HG03280 (cell line): ENCODE measurements around the gene SPSB2.
"Not testable (repeated sequence)": the region's sequence is repeated elsewhere in the genome, so short reads cannot be mapped to it uniquely, and the experiment has no call there.

ENCODE experiments used
- ATAC-seq: cut with Tn5 transposase; IDR thresholded peaks from one replicate; pipeline ENCODE4 v1.9.1; 2021; ENCODE audit warnings: mild to moderate bottlenecking, moderate library complexity; ENCODE audit not compliant: unreplicated experiment

Gene SPSB2

GRCh38 chr12:6903722-6904121, 30.6 kb upstream of the SPSB2 start:
- ATAC-seq, result no peak

GRCh38 chr12:6902448-6902847, 29.3 kb upstream of the SPSB2 start:
- no peak for ATAC-seq

DNA sequence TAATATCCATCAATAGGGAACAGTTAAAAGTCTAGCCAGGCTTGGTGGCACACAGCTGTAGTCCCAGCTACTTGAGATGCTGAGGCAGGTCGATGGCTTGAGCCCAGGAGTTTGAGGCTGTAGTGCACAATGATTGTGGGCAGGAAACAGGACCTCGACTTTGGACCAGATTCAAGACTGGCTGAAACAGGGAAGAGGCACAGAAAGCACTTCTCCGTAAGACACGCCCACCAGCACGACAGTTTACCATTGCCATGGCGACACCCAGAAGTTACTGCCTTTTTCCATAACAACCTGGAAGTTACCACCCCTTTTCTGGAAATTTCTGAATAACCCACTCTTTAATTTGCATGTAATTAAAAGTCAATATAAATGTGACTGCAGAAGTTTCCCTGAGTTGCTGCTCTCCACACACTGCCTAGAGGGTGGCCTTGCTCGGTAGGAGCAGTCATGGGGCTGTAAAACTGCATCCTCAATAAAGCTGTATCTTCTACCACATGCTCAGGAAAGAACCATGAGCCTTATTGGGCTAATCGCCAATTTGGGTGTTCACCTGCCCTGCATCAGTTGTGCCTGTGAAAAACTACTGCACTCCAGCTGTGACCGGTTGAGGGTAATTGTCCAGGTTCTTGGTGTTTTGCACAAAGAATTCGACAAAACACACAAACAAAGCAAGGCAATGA, 26.9 kb upstream of the SPSB2 start:
- ATAC-seq, result no peak

DNA sequence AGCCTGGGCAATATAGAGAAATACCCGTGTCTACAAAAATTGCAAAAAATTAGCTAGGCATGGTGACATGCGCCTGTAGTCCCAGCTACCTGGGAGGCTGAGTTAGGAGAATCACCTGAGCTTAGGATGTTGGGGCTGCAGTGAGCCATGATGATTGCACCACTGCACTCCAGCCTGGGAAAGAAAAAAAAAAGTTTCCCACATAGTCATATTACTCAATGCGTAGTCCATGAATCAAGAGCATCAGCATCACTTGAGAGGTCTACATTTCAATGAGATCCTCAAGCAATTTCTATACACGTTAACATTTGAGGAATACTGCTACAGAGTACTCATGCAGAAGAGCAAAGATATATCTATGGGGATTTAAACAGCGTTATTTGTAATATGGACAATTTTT, 26.3 kb upstream of the SPSB2 start:
- no peak for ATAC-seq

GRCh38 chr12:6896846-6897435, 23.8 kb upstream of the SPSB2 start:
- ATAC-seq, result no peak

GRCh38 chr12:6894321-6894720, 21.2 kb upstream of the SPSB2 start:
- no peak for ATAC-seq

- ATAC-seq, result not testable (repeated sequence)
These were observed 19.6 kb upstream of the SPSB2 start for GRCh38 chr12:6892683-6893082.

DNA sequence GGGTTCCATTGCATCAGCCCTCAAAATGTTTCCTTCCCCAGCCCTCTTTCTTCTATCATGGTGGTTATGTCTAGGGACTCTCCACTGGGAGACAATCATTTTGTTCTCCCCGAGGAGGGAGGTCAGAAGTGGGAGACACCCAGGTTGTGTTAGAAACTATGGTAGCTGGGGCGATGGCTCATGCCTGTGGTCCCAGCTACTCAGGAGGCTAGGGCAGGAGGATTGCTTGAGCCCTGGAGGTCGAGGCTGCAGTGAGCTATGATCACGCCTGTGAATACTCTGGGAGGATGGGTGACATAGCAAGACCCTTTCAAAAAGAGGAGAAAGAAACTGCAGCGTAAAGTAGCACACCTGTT, 18.5 kb upstream of the SPSB2 start:
- no peak for ATAC-seq

- ATAC-seq, result peak; percentile 96
These were observed 17.9 kb upstream of the SPSB2 start for GRCh38 chr12:6890789-6891645.

DNA sequence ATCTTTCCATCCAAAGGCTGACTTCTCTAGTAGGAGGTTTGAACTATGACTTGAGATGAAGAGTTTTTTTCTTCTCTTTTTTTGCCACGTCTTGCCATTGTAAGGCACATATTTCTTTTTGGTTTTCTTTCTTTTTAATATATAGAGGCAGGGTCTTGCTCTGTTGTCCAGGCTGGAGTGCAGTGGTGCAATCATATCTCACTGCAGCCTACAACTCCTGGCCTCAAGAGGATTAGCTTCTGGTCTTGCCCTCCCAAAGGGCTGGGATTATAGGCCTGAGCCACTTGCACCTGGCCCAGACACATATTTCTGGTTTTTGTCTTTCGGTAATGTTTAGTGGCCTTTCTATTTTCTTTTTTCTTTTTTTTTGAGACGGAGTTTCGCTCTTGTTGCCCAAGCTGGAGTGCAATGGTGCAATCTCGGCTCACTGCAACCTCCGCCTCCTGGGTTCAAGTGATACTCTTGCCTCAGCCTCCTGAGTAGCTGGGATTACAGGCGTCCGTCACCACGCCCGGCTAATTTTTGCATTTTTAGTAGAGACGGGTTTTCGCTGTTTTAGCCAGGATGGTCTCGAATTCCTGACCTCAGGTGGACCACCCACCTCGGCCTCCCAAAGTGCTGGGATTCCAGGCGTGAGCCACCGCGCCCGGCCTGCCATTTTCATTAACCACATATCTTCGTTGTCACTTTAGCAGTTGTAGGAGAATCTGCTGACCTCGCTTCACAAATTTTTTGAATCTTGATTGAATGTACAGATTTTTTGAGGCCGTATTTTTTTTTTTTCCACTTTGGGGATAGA, 16.9 kb upstream of the SPSB2 start:
- not testable (repeated sequence) for ATAC-seq

DNA sequence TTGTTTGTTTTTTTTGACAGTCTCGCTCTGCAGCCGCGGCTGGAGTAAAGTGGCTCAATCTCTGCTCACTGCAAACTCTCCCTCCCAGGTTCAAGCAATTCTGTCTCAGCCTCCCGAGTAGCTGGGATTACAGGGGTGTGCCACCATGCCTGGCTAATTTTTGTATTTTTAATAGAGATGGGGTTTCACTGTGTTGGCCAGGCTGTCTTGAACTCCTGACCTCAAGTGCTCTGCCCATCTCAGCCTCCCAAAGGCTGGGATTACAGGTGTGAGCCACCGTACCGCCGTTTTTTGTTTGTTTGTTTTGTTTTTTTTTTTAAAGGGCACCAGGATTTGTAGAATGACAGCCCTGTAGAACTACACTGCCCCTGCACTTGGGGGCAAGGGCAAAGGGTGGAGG, 15.7 kb upstream of the SPSB2 start:
- not testable (repeated sequence) for ATAC-seq

DNA sequence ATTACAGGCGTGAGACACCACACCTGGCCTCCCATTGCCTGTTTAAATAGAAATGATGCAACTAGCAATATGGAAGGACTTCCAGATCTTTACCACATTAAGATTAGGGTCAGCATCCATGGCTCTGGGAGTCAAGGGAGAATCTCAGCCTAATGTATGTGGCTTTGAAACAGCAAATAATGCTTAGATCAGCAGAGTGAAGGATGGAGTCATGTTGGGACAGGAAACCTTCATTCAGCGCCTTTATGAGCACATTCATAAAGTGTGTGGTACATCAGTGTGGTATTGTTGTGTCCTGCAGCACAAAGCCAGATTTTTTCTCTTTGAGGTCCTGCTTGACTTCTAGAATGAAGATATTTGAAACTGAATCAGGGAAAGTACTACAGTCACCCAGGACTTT, 15.3 kb upstream of the SPSB2 start:
- no peak for ATAC-seq

DNA sequence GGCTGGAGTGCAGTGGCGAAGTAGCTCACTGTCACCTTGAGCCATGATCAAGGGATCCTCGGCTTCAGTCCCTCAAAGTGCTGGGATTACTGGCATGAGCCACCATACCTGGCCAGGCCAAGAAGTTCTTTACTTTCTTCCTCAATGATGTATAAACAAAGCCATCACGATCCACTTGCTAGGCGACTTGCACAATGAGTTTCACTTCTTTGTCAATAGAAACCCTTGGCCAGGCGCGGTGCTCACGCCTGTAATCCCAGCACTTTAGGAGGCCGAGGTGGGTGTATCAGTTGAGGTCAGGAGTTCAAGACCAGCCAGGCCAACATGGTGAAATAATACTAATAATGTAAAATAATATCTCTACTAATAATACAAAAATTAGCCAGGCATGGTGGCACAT, 14.4 kb upstream of the SPSB2 start:
- ATAC-seq, result no peak

DNA sequence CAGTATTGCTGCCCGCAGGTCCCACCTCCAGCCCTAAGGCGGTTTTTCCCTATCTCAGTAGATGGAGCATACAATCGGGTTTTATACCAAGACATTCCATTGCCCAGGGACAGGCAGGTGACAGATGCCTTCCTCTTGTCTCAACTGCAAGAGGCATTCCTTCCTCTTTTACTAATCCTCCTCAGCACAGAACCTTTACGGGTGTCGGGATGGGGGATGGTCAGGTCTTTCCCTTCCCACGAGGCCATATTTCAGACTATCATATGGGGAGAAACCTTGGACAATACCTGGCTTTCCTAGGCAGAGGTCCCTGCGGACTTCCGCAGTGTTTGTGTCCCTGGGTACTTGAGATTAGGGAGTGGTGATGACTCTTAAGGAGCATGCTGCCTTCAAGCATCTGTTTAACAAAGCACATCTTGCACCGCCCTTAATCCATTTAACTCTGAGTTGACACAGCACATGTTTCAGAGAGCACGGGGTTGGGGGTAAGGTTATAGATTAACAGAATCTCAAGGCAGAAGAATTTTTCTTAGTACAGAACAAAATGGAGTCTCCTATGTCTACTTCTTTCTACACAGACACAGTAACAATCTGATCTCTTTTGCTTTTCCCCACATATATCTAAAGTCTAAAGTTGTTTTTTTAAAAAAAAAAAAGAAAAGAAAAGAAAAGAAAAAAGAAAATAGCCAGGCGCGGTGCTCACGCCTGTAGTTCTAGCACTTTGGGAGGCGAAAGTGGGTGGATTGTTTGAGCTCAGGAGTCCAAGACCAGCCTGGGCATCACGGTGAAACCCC, 13.3 kb upstream of the SPSB2 start:
- ATAC-seq, result not testable (repeated sequence)

- ATAC-seq, result no peak
These were observed 11.4 kb upstream of the SPSB2 start for GRCh38 chr12:6884539-6884938.

GRCh38 chr12:6883683-6884082, 10.6 kb upstream of the SPSB2 start:
- no peak for ATAC-seq

- ATAC-seq, result no peak
These were observed 10.1 kb upstream of the SPSB2 start for GRCh38 chr12:6883252-6883651.

- not testable (repeated sequence) for ATAC-seq
These were observed 6.7 kb upstream of the SPSB2 start for GRCh38 chr12:6879824-6880223.

- ATAC-seq, result not testable (repeated sequence)
These were observed 889 bp upstream of the SPSB2 start for GRCh38 chr12:6874015-6874368.
